H1 (cell line): Measurements from ENCODE around the gene CD44.

ENCODE experiments used
- CTCF ChIP-seq, 3 experiments: IDR thresholded peaks; 1 replicate in 2 of 3; 2 replicates in 1 of 3; pipeline versions ENCODE4 v1.5.1 to v1.6.1; 2011; ENCODE audit warnings: low read length in 3 of 3, mild to moderate bottlenecking in 3 of 3, inconsistent platforms in 2 of 3, low read depth in 1 of 3, moderate library complexity in 1 of 3; ENCODE audit not compliant: insufficient read depth in 1 of 3; ENCODE audit errors: control extremely low read depth in 1 of 3
- PHF8 ChIP-seq: fragments of 200-600 bp; sonication (generic); conservative IDR thresholded peaks from 2 replicates; pipeline ENCODE4 v1.7.1; 2012; ENCODE audit warnings: low read depth, mild to moderate bottlenecking, inconsistent platforms, low read length, moderate library complexity
- POLR2AphosphoS5 ChIP-seq: IDR thresholded peaks from 2 replicates; pipeline ENCODE4 v1.6.1; 2011; ENCODE audit warnings: low read depth, low read length
- RAD21 ChIP-seq, 2 experiments: IDR thresholded peaks in 1 of 2; conservative IDR thresholded peaks in 1 of 2; 2 replicates each; pipeline ENCODE4 v1.6.1; 2011; ENCODE audit warnings: low read depth in 2 of 2, low read length in 2 of 2, improper control_type of control experiment in 1 of 2, inconsistent platforms in 1 of 2, mild to moderate bottlenecking in 1 of 2, moderate library complexity in 1 of 2
- RNF2 ChIP-seq: fragments of 200-900, 300-1000 bp; sonication (generic); IDR thresholded peaks from 2 replicates; pipeline ENCODE4 v1.7.1; 2016; ENCODE audit warnings: borderline replicate concordance, low read depth, mild to moderate bottlenecking, antibody characterized with exemption, low read length; ENCODE audit not compliant: poor library complexity, severe bottlenecking; ENCODE audit errors: missing control alignments
- TEAD4 ChIP-seq: IDR thresholded peaks from 2 replicates; pipeline ENCODE4 v1.6.1; 2012; ENCODE audit warnings: low read depth, low read length, inconsistent platforms, mixed read lengths

GRCh38 chr11:35152575-35152974 lies 13.6 kb downstream of the CD44 start:
- TF ChIP-seq RAD21 (IDR thresholded peaks at IDR 0.05 in 1 of 2, conservative IDR thresholded peaks at IDR 0.05 in 1 of 2; ENCODE audit: low read depth in 2 of 2, low read length in 2 of 2) = no peak
- no peak for TF ChIP-seq RNF2
- no peak for TF ChIP-seq CTCF (IDR thresholded peaks at IDR 0.05; ENCODE audit: control extremely low read depth in 1 of 3, insufficient read depth in 1 of 3, low read depth in 1 of 3, low read length in 3 of 3)
- no peak for TF ChIP-seq PHF8
- no peak for TF ChIP-seq TEAD4
- no peak for TF ChIP-seq POLR2AphosphoS5
